ENCODE measurements around the gene DSE.

DSE gene

DNA sequence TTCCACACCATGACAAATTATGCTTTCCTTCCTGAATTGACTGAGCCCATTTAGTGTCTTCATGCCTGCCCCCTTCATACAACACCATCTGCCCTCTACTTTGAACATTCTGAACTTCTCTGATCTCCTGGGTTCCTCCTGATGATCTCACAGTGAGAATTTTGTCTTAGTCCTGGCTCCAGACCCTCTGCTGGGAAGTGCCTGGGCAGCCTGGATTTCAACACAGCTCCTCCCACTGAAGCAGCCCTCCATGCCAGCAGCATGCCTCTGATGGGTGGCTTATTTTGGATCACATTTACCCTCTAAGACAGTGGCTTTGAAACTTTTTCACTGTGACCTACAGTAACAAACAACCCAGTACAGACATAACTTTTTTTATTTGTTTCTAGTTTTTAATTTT is 41.5 kb downstream of the DSE start:
- Histone ChIP-seq H3K27me3 (no peaks in the 10 kb centered on the region), H3K27ac (peak overlapping the region; percentile 29), H3K9me3 (no peaks in the 10 kb centered on the region), H3K36me3 (no peaks in the 10 kb centered on the region), H3K4me3 (ENCODE audit: low read depth in 1 of 2, low read length in 1 of 2) (no peak overlapping the region), H3K4me1 (ENCODE audit: control insufficient read depth in 1 of 2, insufficient read depth in 1 of 2, low read depth in 1 of 2, low read length in 1 of 2) (peaks cover 17 to 29% of the 10 kb centered on the region in 2 experiments)
- TF ChIP-seq, protein P1, sequence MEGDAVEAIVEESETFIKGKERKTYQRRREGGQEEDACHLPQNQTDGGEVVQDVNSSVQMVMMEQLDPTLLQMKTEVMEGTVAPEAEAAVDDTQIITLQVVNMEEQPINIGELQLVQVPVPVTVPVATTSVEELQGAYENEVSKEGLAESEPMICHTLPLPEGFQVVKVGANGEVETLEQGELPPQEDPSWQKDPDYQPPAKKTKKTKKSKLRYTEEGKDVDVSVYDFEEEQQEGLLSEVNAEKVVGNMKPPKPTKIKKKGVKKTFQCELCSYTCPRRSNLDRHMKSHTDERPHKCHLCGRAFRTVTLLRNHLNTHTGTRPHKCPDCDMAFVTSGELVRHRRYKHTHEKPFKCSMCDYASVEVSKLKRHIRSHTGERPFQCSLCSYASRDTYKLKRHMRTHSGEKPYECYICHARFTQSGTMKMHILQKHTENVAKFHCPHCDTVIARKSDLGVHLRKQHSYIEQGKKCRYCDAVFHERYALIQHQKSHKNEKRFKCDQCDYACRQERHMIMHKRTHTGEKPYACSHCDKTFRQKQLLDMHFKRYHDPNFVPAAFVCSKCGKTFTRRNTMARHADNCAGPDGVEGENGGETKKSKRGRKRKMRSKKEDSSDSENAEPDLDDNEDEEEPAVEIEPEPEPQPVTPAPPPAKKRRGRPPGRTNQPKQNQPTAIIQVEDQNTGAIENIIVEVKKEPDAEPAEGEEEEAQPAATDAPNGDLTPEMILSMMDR (IDR thresholded peaks at IDR 0.05) = no peak

DNA sequence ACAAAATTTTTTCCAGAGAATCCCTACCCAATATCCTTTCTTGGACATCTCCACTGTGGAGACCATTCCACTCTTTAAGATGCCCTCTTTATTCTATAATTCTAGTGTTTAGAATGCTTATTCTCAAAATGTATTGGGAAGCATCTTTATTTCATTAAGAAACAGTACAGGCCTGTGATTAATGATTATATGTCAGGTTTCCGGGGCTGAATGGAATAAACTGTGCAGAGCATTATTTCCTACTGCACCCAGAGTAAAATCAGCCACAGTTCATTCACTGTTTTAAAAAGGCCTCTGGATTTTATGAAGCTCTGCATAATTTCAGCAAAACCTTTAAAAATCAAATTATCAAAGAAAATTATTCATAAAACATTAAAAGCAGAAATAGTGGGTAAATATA is 42.6 kb downstream of the DSE start:
- Histone ChIP-seq H3K4me1 (ENCODE audit: control insufficient read depth in 1 of 2, insufficient read depth in 1 of 2, low read depth in 1 of 2, low read length in 1 of 2) (peaks cover 17 to 29% of the 10 kb centered on the region in 2 experiments), H3K27me3 (no peaks in the 10 kb centered on the region), H3K27ac (no peak overlapping the region), H3K4me3 (ENCODE audit: low read depth in 1 of 2, low read length in 1 of 2) (no peak overlapping the region), H3K36me3 (no peaks in the 10 kb centered on the region), H3K9me3 (no peaks in the 10 kb centered on the region)
- TF ChIP-seq, protein P1 (IDR thresholded peaks at IDR 0.05) = no peak

DNA sequence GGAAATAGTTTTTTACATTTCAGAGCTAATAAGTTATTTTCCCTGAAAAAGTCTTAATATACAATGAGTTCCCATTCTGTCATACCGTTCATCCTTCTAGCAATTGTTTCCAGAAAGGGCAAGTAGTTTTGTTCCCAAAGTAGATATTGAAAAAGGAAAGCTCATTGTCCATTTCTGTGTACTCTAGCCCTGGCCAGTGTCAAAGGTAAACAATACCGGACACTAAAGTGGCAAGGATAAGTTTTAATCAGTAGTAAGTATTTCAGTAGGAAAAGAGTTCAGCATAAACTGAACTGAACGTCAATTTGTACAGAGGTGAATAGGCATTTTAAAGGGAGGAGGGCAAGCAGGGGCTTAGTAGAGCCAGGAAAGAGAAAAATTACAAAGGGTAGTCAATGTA is 46.9 kb downstream of the DSE start:
- no peaks in the 10 kb centered on the region for H3K36me3 ChIP-seq
- H3K9me3 ChIP-seq = no peaks in the 10 kb centered on the region
- peaks cover 5 to 6% of the 10 kb centered on the region in 2 experiments for H3K4me1 ChIP-seq (ENCODE audit: control insufficient read depth in 1 of 2, insufficient read depth in 1 of 2, low read depth in 1 of 2, low read length in 1 of 2)
- no peak overlapping the region for H3K4me3 ChIP-seq (ENCODE audit: low read depth in 1 of 2, low read length in 1 of 2)
- no peak overlapping the region for H3K27ac ChIP-seq
- TF ChIP-seq, protein P1 (IDR thresholded peaks at IDR 0.05) = no peak
- no peaks in the 10 kb centered on the region for H3K27me3 ChIP-seq

DNA sequence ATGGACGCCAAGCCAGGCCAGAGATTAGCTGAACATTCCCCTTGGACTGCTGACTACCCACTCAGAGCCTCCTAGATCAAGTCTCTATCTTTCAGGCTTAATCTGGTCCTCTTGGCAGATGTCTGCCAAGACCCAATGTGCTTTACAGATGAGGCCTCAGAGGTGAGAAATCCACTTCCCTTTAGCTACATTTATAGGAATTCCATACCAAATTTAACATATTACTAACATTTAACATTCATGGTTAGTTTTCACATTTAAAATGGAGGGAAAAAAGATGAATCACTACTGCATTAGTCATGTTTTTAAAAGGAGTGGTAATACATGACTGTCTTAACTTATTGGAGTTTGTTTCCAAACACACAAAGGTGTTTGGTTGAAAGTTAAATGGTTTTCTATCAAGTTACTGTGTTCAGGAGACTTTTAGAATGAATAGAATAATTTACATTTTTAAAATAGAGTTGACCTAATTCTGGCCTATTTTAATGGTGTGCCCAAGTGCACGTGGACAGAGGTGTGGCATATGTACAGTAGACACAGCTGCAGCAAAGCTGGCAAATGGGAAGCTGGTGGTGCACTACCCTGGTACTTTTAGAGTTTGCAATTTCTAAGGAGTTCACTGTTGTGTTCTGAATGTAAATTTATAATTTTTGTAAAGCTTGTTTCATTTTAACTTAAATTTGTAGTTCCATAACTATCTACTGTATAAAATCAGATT is 48.5 kb downstream of the DSE start:
- TF ChIP-seq, protein P1 (IDR thresholded peaks at IDR 0.05) = no peak
- no peak overlapping the region for H3K27ac ChIP-seq
- H3K36me3 ChIP-seq = no peaks in the 10 kb centered on the region
- H3K4me3 ChIP-seq (ENCODE audit: low read depth in 1 of 2, low read length in 1 of 2) = no peak overlapping the region
- H3K4me1 ChIP-seq (ENCODE audit: control insufficient read depth in 1 of 2, insufficient read depth in 1 of 2, low read depth in 1 of 2, low read length in 1 of 2) = no peaks in the 10 kb centered on the region
- no peaks in the 10 kb centered on the region for H3K27me3 ChIP-seq
- no peaks in the 10 kb centered on the region for H3K9me3 ChIP-seq

DNA sequence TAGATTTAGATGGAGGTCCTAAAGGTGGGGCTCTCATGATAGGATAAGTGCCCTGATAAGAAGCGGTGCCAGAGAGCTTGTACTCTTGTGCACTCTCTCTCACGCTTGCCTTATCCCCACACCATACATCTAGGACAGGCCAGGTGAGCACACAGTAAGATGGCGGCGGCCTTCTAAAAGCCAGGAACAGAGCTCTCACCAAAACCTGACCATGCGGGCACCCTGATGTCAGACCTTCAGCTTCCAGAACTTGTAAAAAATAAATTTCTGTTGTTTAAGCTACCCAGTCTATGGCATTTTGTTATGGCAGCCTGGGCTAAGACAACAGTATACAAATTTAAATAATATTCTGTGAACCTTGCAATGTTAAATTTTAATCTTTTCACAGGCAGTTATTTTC is 49.6 kb downstream of the DSE start:
- H3K27ac ChIP-seq = no peak overlapping the region
- TF ChIP-seq, protein P1 (IDR thresholded peaks at IDR 0.05) = no peak
- no peak overlapping the region for H3K4me3 ChIP-seq (ENCODE audit: low read depth in 1 of 2, low read length in 1 of 2)
- no peaks in the 10 kb centered on the region for H3K27me3 ChIP-seq
- peaks cover 0 to 3% of the 10 kb centered on the region in 2 experiments for H3K4me1 ChIP-seq (ENCODE audit: control insufficient read depth in 1 of 2, insufficient read depth in 1 of 2, low read depth in 1 of 2, low read length in 1 of 2)
- no peaks in the 10 kb centered on the region for H3K9me3 ChIP-seq
- no peaks in the 10 kb centered on the region for H3K36me3 ChIP-seq
